ENCODE measurements around the gene GRN. TPM values are rescaled to one million over a fixed set of nuclear protein-coding genes. Genes with fewer than 3 reads are reported as not detected.
A peak's percentile ranks its signal among the peaks of the same experiment; 100 is the strongest.

GRN gene
- polyA plus RNA-seq, 1 of the 3 experiments (the other 2 are of a cell fraction) = 442 TPM

- no peak for TF ChIP-seq NFIC (IDR thresholded peaks at IDR 0.05; ENCODE audit: borderline replicate concordance)
- TF ChIP-seq NRF1 (IDR thresholded peaks at IDR 0.05; ENCODE audit: low read depth, low read length) = no peak
- no peak for TF ChIP-seq FOXJ3 (CRISPR knock-in tag; IDR thresholded peaks at IDR 0.05)
- no peak for TF ChIP-seq ELF1 (IDR thresholded peaks at IDR 0.05)
- no peak for TF ChIP-seq CHD2 (IDR thresholded peaks at IDR 0.05; ENCODE audit: low read length, partially characterized antibody)
- TF ChIP-seq, protein P1, sequence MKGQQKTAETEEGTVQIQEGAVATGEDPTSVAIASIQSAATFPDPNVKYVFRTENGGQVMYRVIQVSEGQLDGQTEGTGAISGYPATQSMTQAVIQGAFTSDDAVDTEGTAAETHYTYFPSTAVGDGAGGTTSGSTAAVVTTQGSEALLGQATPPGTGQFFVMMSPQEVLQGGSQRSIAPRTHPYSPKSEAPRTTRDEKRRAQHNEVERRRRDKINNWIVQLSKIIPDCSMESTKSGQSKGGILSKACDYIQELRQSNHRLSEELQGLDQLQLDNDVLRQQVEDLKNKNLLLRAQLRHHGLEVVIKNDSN (IDR thresholded peaks at IDR 0.05; ENCODE audit: borderline replicate concordance, low read depth) = no peak
- TF ChIP-seq RFX5 (IDR thresholded peaks at IDR 0.05; ENCODE audit: low read length) = no peak
- no peaks in the 10 kb centered on the region for H3K9me2 ChIP-seq
- H3K9ac ChIP-seq = no peak overlapping the region
- POLR2A ChIA-PET = interaction anchor here (1.3 kb wide), 1 partner anchor 14 kb away, joined by 3 read pairs; no protein-coding TSS in a partner anchor
- 90% methylated on average over 8 of the region's 14 CpGs for WGBS (ENCODE audit: low lambda C conversion rate)
- H2AFZ ChIP-seq (ENCODE audit: low read depth) = no peak overlapping the region
- CTCF ChIA-PET = interaction anchor here (0.6 to 7.6 kb wide), 6 partner anchors 8 to 156 kb away, joined by 3 to 85 read pairs (median 12); partner anchors contain the start of gene GRN
- H3K27ac ChIP-seq (ENCODE audit: low read depth in 2 of 2, low read length in 1 of 2) = no peak overlapping the region
- peak; percentile 12 for DNase-seq
- peaks cover 7% of the 10 kb centered on the region; the same call in 1 of the 2 replicates for H3K79me2 ChIP-seq (ENCODE audit: insufficient read depth)
- H3K27me3 ChIP-seq (ENCODE audit: insufficient read depth) = no peaks in the 10 kb centered on the region
- H3K4me3 ChIP-seq (ENCODE audit: low read depth in 2 of 2, low read length in 1 of 2) = no peak overlapping the region
- H3K36me3 ChIP-seq (replicated peaks in 1 of 2; ENCODE audit: control insufficient read depth in 1 of 2, insufficient read depth in 2 of 2, low read length in 1 of 2) = peaks cover 0 to 2% of the 10 kb centered on the region in 2 experiments
- H3K9me3 ChIP-seq = no peaks in the 10 kb centered on the region
- peaks cover 11% of the 10 kb centered on the region; the same call in 1 of the 2 replicates for H4K20me1 ChIP-seq (ENCODE audit: insufficient read depth)
- no peaks in the 10 kb centered on the region for H3F3A ChIP-seq (replicated peaks; ENCODE audit: insufficient read depth)
- peaks cover 3 to 22% of the 10 kb centered on the region in 2 experiments; a peak in 1 of 4 replicates for H3K4me1 ChIP-seq (ENCODE audit: control insufficient read depth in 1 of 2, insufficient read depth in 2 of 2, low read depth in 1 of 2, low read length in 1 of 2)
- H3K4me2 ChIP-seq = no peak overlapping the region
Measured at GRCh38 chr17:44359458-44360143, 14.5 kb downstream of the GRN start.

DNA sequence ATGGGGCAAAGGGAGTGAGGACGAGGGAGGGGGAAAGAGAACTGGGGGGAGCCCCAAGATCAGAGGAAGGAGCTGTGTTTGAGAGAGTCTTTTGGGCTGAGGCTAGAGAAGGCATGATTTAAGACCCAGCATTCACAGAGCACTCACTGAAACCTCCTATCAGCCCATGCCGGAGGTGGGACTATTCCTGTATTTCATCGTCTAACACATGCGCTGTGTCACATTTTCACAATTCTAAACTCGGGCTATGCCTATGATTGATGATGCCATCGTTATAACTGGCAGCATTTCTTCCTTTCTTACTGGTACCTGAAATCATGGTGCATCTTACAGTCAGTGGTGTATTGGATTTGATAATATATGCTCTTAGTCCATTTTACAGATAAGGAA, 15.0 kb downstream of the GRN start:
- TF ChIP-seq POLR2AphosphoS5 (IDR thresholded peaks at IDR 0.05; ENCODE audit: low read depth, low read length) = no peak
- no peak for TF ChIP-seq RCOR1 (IDR thresholded peaks at IDR 0.05; ENCODE audit: low read length)
- H4K20me1 ChIP-seq (ENCODE audit: insufficient read depth) = peaks cover 11% of the 10 kb centered on the region; the same call in 1 of the 2 replicates
- CTCF ChIA-PET = interaction anchor here (1.0 to 7.6 kb wide), 5 partner anchors 10 to 156 kb away, joined by 4 to 85 read pairs (median 13); partner anchors contain the start of gene GRN

DNA sequence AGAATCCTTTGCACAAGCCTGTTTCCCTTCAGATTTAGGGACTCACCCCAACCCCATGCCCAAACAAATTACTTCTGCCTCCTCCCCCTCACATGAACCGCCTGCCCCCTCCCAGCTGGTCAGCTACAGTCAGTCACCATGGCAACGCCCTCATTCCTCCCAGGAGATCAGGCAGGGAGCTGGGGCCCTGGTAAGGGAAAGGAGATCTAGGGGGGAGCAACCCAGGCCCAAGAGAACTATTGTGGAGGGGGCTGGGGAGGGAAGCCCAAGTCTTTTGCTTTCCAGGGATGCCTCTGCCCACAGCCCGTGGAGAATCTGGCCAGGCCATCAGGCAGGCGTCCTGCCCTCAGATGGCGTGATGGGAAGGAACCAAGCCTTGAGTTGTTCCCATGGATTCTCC, 15.7 kb downstream of the GRN start:
- Histone ChIP-seq H3K79me2 (ENCODE audit: insufficient read depth) (peaks cover 7% of the 10 kb centered on the region; the same call in 1 of the 2 replicates), H3K36me3 (replicated peaks in 1 of 2; ENCODE audit: control insufficient read depth in 1 of 2, insufficient read depth in 2 of 2, low read length in 1 of 2) (peaks cover 0 to 2% of the 10 kb centered on the region in 2 experiments), H2AFZ (ENCODE audit: low read depth) (no peak overlapping the region), H3K9me2 (no peaks in the 10 kb centered on the region), H3K27me3 (ENCODE audit: insufficient read depth) (no peaks in the 10 kb centered on the region; the same call in 1 of the 2 replicates), H3K4me2 (peak overlapping the region; percentile 19; the same call in 1 of the 2 replicates), H3K9me3 (no peaks in the 10 kb centered on the region), H4K20me1 (ENCODE audit: insufficient read depth) (peaks cover 11% of the 10 kb centered on the region; the same call in 1 of the 2 replicates), H3K4me3 (ENCODE audit: low read depth in 2 of 2, low read length in 1 of 2) (no peak overlapping the region), H3K9ac (no peak overlapping the region), H3K4me1 (ENCODE audit: control insufficient read depth in 1 of 2, insufficient read depth in 2 of 2, low read depth in 1 of 2, low read length in 1 of 2) (peaks cover 3 to 22% of the 10 kb centered on the region in 2 experiments; a peak in 1 of 4 replicates), H3K27ac (ENCODE audit: low read depth in 2 of 2, low read length in 1 of 2) (no peak overlapping the region), H3F3A (replicated peaks; ENCODE audit: insufficient read depth) (peaks cover 3% of the 10 kb centered on the region)
- ChIA-PET CTCF (interaction anchor here (0.9 to 7.6 kb wide), 4 partner anchors 11 to 220 kb away, joined by 4 to 85 read pairs (median 8); no protein-coding TSS in a partner anchor), POLR2A (no interaction called here)
- DNase-seq = peak; percentile 64
- WGBS (ENCODE audit: low lambda C conversion rate) = 70% methylated on average over 2 of the region's 5 CpGs
- TF ChIP-seq TAF1 (IDR thresholded peaks at IDR 0.05; ENCODE audit: borderline replicate concordance, low read depth, low read length) = no peak
- TF ChIP-seq TEAD4 (IDR thresholded peaks at IDR 0.05; ENCODE audit: borderline replicate concordance, insufficient read depth) = no peak
- no peak for TF ChIP-seq REST (IDR thresholded peaks at IDR 0.05; ENCODE audit: low read depth, low read length)
- TF ChIP-seq GATA2 (CRISPR knock-in tag; IDR thresholded peaks at IDR 0.05) = no peak
- TF ChIP-seq ELF1 (IDR thresholded peaks at IDR 0.05) = no peak
- no peak for TF ChIP-seq SMC3 (IDR thresholded peaks at IDR 0.05; ENCODE audit: low read depth, low read length)
- TF ChIP-seq USF2 (IDR thresholded peaks at IDR 0.05; ENCODE audit: borderline replicate concordance, low read depth, low read length) = no peak

More for the DNA sequence above, 15.0 kb downstream of the GRN start:
- Histone ChIP-seq H3K36me3 (replicated peaks in 1 of 2; ENCODE audit: control insufficient read depth in 1 of 2, insufficient read depth in 2 of 2, low read length in 1 of 2) (peaks cover 0 to 2% of the 10 kb centered on the region in 2 experiments), H3K27ac (ENCODE audit: low read depth in 2 of 2, low read length in 1 of 2) (no peak overlapping the region), H3K79me2 (ENCODE audit: insufficient read depth) (peaks cover 7% of the 10 kb centered on the region; the same call in 1 of the 2 replicates), H2AFZ (ENCODE audit: low read depth) (no peak overlapping the region), H3K9ac (no peak overlapping the region), H3K9me2 (no peaks in the 10 kb centered on the region), H3F3A (replicated peaks; ENCODE audit: insufficient read depth) (no peaks in the 10 kb centered on the region), H3K9me3 (no peaks in the 10 kb centered on the region), H3K4me1 (ENCODE audit: control insufficient read depth in 1 of 2, insufficient read depth in 2 of 2, low read depth in 1 of 2, low read length in 1 of 2) (peaks cover 3 to 22% of the 10 kb centered on the region in 2 experiments; a peak in 1 of 4 replicates), H3K4me2 (no peak overlapping the region), H3K27me3 (ENCODE audit: insufficient read depth) (no peaks in the 10 kb centered on the region), H3K4me3 (ENCODE audit: low read depth in 2 of 2, low read length in 1 of 2) (no peak overlapping the region)
- POLR2A ChIA-PET = interaction anchor here (1.3 kb wide), 1 partner anchor 15 kb away, joined by 3 read pairs; no protein-coding TSS in a partner anchor
- 69% methylated on average over 6 of the region's 6 CpGs for WGBS (ENCODE audit: low lambda C conversion rate)
- no peak for DNase-seq

Data from SK-N-SH (cell line).